ENCODE data around the gene MANSC1. TPM values are rescaled to one million over a fixed set of nuclear protein-coding genes. Genes with fewer than 3 reads are reported as not detected.

MANSC1 gene
- polyA plus RNA-seq (2013, experiment 1 of 4) = 5.7 TPM
- 8.9 TPM for polyA plus RNA-seq (2013, experiment 2 of 4)
- polyA plus RNA-seq (2013, experiment 3 of 4) = 6.0 TPM
- 8.4 TPM for polyA plus RNA-seq (2013, experiment 4 of 4)

- no peaks in the 10 kb centered on the region for H3K4me1 ChIP-seq (ENCODE audit: control insufficient read depth, insufficient read depth, low read length)
- H3K27ac ChIP-seq (ENCODE audit: insufficient read depth, low read depth, low read length, poor library complexity, severe bottlenecking) = no peak within 1 kb of the TSS
- WGBS, 2 experiments = 1% methylated on average over 68 of the region's 68 CpGs
- H3K27me3 ChIP-seq (ENCODE audit: control insufficient read depth, insufficient read depth, low read length, poor library complexity, severe bottlenecking) = peaks cover 18% of the 10 kb centered on the region
- H3K9me3 ChIP-seq (ENCODE audit: control insufficient read depth, low read length) = no peaks in the 10 kb centered on the region
- peak within 1 kb of the TSS; percentile 49 for H3K4me3 ChIP-seq (ENCODE audit: insufficient read depth, low read depth, low read length)
- no peaks in the 10 kb centered on the region for H3K36me3 ChIP-seq (ENCODE audit: control insufficient read depth, insufficient read depth, low read length)
Measured at GRCh38 chr12:12349711-12350665, at the start of gene MANSC1. MANSC1 (minus strand) TSS chr12:12350242; CDS start chr12:12343314, 6,928 bp downstream.

GRCh38 chr12:12399161-12399560 is 49.1 kb upstream of the MANSC1 start:
- Histone ChIP-seq H3K36me3 (ENCODE audit: control insufficient read depth, insufficient read depth, low read length) (no peaks in the 10 kb centered on the region), H3K4me1 (ENCODE audit: control insufficient read depth, insufficient read depth, low read length) (peaks cover 6% of the 10 kb centered on the region), H3K4me3 (ENCODE audit: insufficient read depth, low read depth, low read length) (no peak overlapping the region), H3K9me3 (ENCODE audit: control insufficient read depth, low read length) (no peaks in the 10 kb centered on the region), H3K27me3 (ENCODE audit: control insufficient read depth, insufficient read depth, low read length, poor library complexity, severe bottlenecking) (no peaks in the 10 kb centered on the region), H3K27ac (ENCODE audit: insufficient read depth, low read depth, low read length, poor library complexity, severe bottlenecking) (no peak overlapping the region)
- WGBS, 2 experiments = 40% methylated on average over 1 of the region's 1 CpG; no CpG with 5 or more reads in 1 of the 2 experiments

DNA sequence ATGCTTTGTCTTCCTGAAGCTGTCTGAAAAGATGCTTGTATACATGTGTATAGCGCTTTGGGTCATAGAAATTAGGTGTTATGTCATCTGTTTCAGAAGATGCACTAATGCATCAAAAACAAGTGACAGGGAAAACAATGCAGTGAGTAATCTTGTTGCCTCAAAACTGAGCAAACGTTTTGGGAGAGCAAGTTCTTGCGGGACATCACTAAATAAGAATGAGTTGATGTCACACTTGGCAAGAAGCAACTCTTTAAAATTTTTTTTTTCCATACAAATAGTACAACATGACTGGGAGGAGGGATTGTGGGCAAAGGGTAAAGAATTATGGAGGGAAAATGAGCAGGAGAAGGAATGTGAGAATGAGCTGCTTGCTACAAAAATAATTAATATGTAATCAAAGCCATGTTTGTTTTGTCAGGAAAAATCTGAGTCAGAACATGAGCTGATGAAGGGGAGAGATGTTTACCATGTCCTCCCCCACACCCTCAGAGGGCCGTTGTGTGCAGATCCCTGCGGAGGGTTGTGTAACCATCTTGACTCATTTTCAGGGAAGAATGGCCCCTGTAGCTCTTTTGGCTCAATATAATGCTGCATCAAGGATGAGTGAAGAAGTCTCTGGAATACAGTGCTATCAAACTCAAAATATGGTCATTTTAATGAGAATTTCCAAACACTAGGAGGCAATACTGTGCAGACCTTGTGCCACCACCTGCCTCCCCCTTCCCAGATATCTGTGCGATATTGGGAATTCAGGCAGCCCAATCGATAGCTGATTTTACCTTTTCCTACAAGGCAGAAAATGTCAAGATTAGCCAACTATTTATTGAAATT is 48.2 kb upstream of the MANSC1 start:
- Histone ChIP-seq H3K27me3 (ENCODE audit: control insufficient read depth, insufficient read depth, low read length, poor library complexity, severe bottlenecking) (no peaks in the 10 kb centered on the region), H3K9me3 (ENCODE audit: control insufficient read depth, low read length) (no peaks in the 10 kb centered on the region), H3K36me3 (ENCODE audit: control insufficient read depth, insufficient read depth, low read length) (no peaks in the 10 kb centered on the region), H3K4me1 (ENCODE audit: control insufficient read depth, insufficient read depth, low read length) (peaks cover 6% of the 10 kb centered on the region), H3K27ac (ENCODE audit: insufficient read depth, low read depth, low read length, poor library complexity, severe bottlenecking) (no peak overlapping the region), H3K4me3 (ENCODE audit: insufficient read depth, low read depth, low read length) (no peak overlapping the region)
- WGBS, 2 experiments = 81 to 89% methylated on average over 7 of the region's 7 CpGs

DNA sequence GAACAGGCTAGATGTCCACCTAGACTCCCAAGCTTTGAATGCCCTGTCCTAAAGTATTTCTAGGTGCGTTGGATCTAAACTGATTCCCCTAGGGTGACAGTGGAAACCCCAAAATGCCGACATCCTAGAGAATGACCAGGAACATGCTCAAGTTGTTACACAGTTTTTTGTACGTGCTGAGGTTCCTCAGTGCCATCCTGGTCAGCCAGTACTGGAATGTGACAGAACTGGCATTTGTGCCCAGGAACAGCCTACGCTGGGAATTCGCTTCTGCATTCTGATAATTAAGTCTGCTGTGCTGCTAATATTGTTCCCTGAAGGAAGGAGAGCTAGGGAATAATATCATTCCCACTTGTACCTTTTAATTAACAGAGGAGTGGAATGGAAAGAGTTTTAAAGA is 47.1 kb upstream of the MANSC1 start:
- Histone ChIP-seq H3K27ac (ENCODE audit: insufficient read depth, low read depth, low read length, poor library complexity, severe bottlenecking) (no peak overlapping the region), H3K4me3 (ENCODE audit: insufficient read depth, low read depth, low read length) (no peak overlapping the region), H3K27me3 (ENCODE audit: control insufficient read depth, insufficient read depth, low read length, poor library complexity, severe bottlenecking) (no peaks in the 10 kb centered on the region), H3K4me1 (ENCODE audit: control insufficient read depth, insufficient read depth, low read length) (peaks cover 6% of the 10 kb centered on the region), H3K9me3 (ENCODE audit: control insufficient read depth, low read length) (no peaks in the 10 kb centered on the region), H3K36me3 (ENCODE audit: control insufficient read depth, insufficient read depth, low read length) (no peaks in the 10 kb centered on the region)
- 93% methylated on average over 5 of the region's 5 CpGs for WGBS, 2 experiments

DNA sequence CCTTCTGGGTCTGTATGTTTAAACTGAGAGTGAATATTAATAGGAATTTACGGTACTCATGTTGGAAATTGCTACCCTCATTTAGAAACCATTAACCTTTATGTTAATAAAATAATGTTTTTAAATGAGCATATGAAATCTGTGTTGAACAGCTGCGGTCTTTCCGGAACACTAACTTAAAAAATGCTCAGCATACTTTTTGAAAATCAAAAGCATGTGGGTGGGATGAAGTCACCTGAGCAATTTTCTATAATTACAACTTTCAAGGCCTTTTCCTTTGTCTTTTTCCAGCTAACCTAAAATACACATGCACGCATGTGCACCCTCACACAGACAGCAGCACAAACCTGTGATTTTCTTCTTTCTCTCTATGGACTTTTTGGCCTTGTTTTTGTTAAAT is 46.7 kb upstream of the MANSC1 start:
- Histone ChIP-seq H3K27ac (ENCODE audit: insufficient read depth, low read depth, low read length, poor library complexity, severe bottlenecking) (no peak overlapping the region), H3K36me3 (ENCODE audit: control insufficient read depth, insufficient read depth, low read length) (no peaks in the 10 kb centered on the region), H3K4me3 (ENCODE audit: insufficient read depth, low read depth, low read length) (no peak overlapping the region), H3K27me3 (ENCODE audit: control insufficient read depth, insufficient read depth, low read length, poor library complexity, severe bottlenecking) (no peaks in the 10 kb centered on the region), H3K9me3 (ENCODE audit: control insufficient read depth, low read length) (no peaks in the 10 kb centered on the region), H3K4me1 (ENCODE audit: control insufficient read depth, insufficient read depth, low read length) (peaks cover 6% of the 10 kb centered on the region)
- WGBS, 2 experiments = 88 to 98% methylated on average over 3 of the region's 4 CpGs

DNA sequence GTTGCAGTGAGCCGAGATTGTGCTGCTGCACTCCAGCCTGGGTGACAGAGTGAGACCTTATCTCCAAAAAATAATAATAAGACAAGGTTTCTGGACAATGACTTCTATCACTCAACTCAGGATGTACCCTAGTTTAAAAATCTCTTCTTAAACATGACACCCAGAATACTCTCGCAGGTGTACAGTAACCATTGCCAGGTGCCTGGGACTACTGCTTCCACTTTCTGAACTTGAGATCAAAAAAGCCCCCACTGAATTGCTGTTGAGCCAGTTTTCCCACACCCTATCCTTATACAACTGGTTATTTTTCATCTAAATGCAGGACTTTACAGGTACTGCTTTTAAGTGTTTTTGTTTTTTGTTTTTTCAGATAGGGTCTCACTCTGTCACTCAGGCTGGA is 43.1 kb upstream of the MANSC1 start:
- Histone ChIP-seq H3K9me3 (ENCODE audit: control insufficient read depth, low read length) (no peaks in the 10 kb centered on the region), H3K27ac (ENCODE audit: insufficient read depth, low read depth, low read length, poor library complexity, severe bottlenecking) (no peak overlapping the region), H3K4me3 (ENCODE audit: insufficient read depth, low read depth, low read length) (no peak overlapping the region), H3K36me3 (ENCODE audit: control insufficient read depth, insufficient read depth, low read length) (no peaks in the 10 kb centered on the region), H3K27me3 (ENCODE audit: control insufficient read depth, insufficient read depth, low read length, poor library complexity, severe bottlenecking) (no peaks in the 10 kb centered on the region), H3K4me1 (ENCODE audit: control insufficient read depth, insufficient read depth, low read length) (no peaks in the 10 kb centered on the region)
- whole genome bisulfite sequencing, 2 experiments = 89 to 96% methylated on average over 2 of the region's 2 CpGs

GRCh38 chr12:12392413-12392812 is 42.4 kb upstream of the MANSC1 start:
- 79 to 98% methylated on average over 2 of the region's 2 CpGs for WGBS, 2 experiments
- H3K27me3 ChIP-seq (ENCODE audit: control insufficient read depth, insufficient read depth, low read length, poor library complexity, severe bottlenecking) = no peaks in the 10 kb centered on the region
- no peaks in the 10 kb centered on the region for H3K4me1 ChIP-seq (ENCODE audit: control insufficient read depth, insufficient read depth, low read length)
- H3K27ac ChIP-seq (ENCODE audit: insufficient read depth, low read depth, low read length, poor library complexity, severe bottlenecking) = no peak overlapping the region
- no peaks in the 10 kb centered on the region for H3K36me3 ChIP-seq (ENCODE audit: control insufficient read depth, insufficient read depth, low read length)
- no peak overlapping the region for H3K4me3 ChIP-seq (ENCODE audit: insufficient read depth, low read depth, low read length)
- H3K9me3 ChIP-seq (ENCODE audit: control insufficient read depth, low read length) = no peaks in the 10 kb centered on the region

GRCh38 chr12:12387501-12387900 is 37.5 kb upstream of the MANSC1 start:
- WGBS, 2 experiments = 93 to 94% methylated on average over 3 of the region's 3 CpGs
- no peaks in the 10 kb centered on the region for H3K9me3 ChIP-seq (ENCODE audit: control insufficient read depth, low read length)
- H3K27me3 ChIP-seq (ENCODE audit: control insufficient read depth, insufficient read depth, low read length, poor library complexity, severe bottlenecking) = no peaks in the 10 kb centered on the region
- H3K36me3 ChIP-seq (ENCODE audit: control insufficient read depth, insufficient read depth, low read length) = no peaks in the 10 kb centered on the region
- no peak overlapping the region for H3K27ac ChIP-seq (ENCODE audit: insufficient read depth, low read depth, low read length, poor library complexity, severe bottlenecking)
- peaks cover 10% of the 10 kb centered on the region for H3K4me1 ChIP-seq (ENCODE audit: control insufficient read depth, insufficient read depth, low read length)
- H3K4me3 ChIP-seq (ENCODE audit: insufficient read depth, low read depth, low read length) = no peak overlapping the region

DNA sequence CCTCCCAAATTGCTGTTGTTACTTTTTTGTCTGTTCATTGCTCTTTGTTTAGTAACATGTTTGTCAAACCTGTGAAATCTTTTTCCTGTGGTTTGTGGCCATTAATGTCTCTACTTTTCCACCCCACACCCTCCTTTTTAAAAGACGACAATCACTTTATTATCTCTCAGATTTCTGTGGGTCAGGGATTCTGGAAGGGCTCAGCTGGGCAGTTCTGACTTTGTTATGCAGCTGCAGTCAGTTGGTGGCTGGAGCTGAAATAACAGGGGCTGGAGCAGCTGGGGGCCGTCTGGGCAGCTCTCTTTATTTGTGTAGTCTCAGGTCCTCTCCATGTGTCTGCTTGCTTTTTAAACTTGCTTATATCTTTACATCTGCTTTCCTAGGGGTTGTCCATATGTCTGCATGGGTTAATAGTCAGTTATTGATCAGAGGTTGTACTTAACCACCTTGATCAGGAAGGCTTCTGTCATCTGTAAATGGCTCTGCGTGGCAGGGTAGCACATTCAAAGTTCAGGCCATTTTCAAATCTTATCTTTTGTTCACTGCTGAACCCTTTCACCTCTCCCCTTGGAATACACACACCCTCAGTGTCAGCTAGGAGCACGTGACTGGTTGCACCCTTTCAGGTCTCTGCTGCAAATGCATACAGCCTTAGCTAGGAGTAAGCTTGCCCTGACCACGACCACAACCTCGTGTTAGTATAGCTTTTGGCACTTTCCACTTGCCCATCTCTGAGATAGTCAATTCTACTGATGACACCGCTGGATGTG is 34.7 kb upstream of the MANSC1 start:
- WGBS, 2 experiments = 28 to 29% methylated on average over 7 of the region's 7 CpGs
- Histone ChIP-seq H3K27ac (ENCODE audit: insufficient read depth, low read depth, low read length, poor library complexity, severe bottlenecking) (peak overlapping the region; percentile 48), H3K27me3 (ENCODE audit: control insufficient read depth, insufficient read depth, low read length, poor library complexity, severe bottlenecking) (no peaks in the 10 kb centered on the region), H3K9me3 (ENCODE audit: control insufficient read depth, low read length) (no peaks in the 10 kb centered on the region), H3K4me1 (ENCODE audit: control insufficient read depth, insufficient read depth, low read length) (peaks cover 10% of the 10 kb centered on the region), H3K4me3 (ENCODE audit: insufficient read depth, low read depth, low read length) (no peak overlapping the region), H3K36me3 (ENCODE audit: control insufficient read depth, insufficient read depth, low read length) (no peaks in the 10 kb centered on the region)

All from ectodermal cell (in vitro differentiated cells).